ENCODE results near the gene REC114. TPM values are rescaled to one million over a fixed set of nuclear protein-coding genes. Genes with fewer than 3 reads are reported as not detected.

Gene REC114
- total and polyA plus RNA-seq, 2 donors (not counting 3 experiments of a cell fraction or from before 2014, with no cell fraction given): not detected

DNA sequence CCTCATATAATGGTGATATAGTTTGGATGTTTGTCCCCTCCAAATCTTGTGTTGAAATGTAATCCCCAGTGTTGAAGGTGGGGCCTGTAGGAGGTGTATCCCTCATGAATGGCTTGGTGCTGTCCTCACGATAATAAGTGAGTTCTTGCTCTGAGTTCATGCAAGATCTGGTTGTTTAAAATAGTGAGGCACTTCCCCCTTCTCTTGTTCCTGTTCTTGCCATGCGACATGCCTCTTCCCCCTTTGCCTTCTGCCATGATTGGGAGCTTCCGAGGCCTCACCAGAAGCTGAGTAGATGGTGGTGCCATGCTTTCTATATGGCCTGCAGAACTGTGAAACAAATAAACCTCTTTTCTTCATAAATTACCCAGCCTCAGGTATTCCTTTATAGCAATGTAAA is 39.2 kb downstream of the REC114 start:
- Histone ChIP-seq H3K27ac (ENCODE audit: insufficient read depth, low read depth, low read length) (no peak overlapping the region), H3K9me3 (replicated peaks; ENCODE audit: control insufficient read depth, insufficient read depth, low read length) (no peaks in the 10 kb centered on the region), H2AFZ (ENCODE audit: low read depth, low read length) (no peak overlapping the region), H3K4me1 (ENCODE audit: control insufficient read depth, extremely low read depth, insufficient read depth, low read length) (no peaks in the 10 kb centered on the region), H3K4me2 (ENCODE audit: insufficient read depth, low read length) (no peak overlapping the region), H3K4me3 (replicated peaks in 1 of 3; ENCODE audit: insufficient read depth in 1 of 3, low read depth in 1 of 3, low read length in 3 of 3) (no peak overlapping the region), H3K27me3 (ENCODE audit: control insufficient read depth in 2 of 2, insufficient read depth in 2 of 2, low read length in 2 of 2) (no peaks in the 10 kb centered on the region), H3K79me2 (ENCODE audit: control insufficient read depth, insufficient read depth, low read length) (no peaks in the 10 kb centered on the region), H4K20me1 (replicated peaks; ENCODE audit: control insufficient read depth, extremely low read depth, insufficient read depth, low read length) (no peaks in the 10 kb centered on the region), H3K9ac (replicated peaks; ENCODE audit: extremely low read depth, insufficient read depth, low read length) (no peak overlapping the region), H3K36me3 (ENCODE audit: control insufficient read depth in 2 of 2, extremely low read depth in 1 of 2, insufficient read depth in 2 of 2, low read length in 2 of 2) (no peaks in the 10 kb centered on the region), H3K9me1 (replicated peaks; ENCODE audit: control insufficient read depth, extremely low read depth, insufficient read depth, low read length) (no peaks in the 10 kb centered on the region)
- CTCF ChIA-PET: no interaction called here
- POLR2A ChIA-PET: no interaction called here
- BruUV-seq (replicated peaks): no TSS peak
- dilution Hi-C loops (cut with MboI; ENCODE audit: extremely low pct_ligation_motif_present, low sequenced_read_pairs) (no loop called here), intact Hi-C loops (cut with micrococcal nuclease) (no loop called here)
- no peak for FAIRE-seq
- no peak for DNase-seq (ENCODE audit: low read depth, low spot score)
- TF ChIP-seq EZH2 (IDR thresholded peaks at IDR 0.05; ENCODE audit: borderline replicate concordance, low read depth, low read length, severe bottlenecking) (no peak), JUN (IDR thresholded peaks at IDR 0.05; ENCODE audit: borderline replicate concordance, insufficient read depth, insufficient read length, low read depth) (no peak), GATA2 (IDR thresholded peaks at IDR 0.05; ENCODE audit: insufficient read depth, insufficient read length, low read depth, low read length) (no peak), POLR2AphosphoS5 (IDR thresholded peaks at IDR 0.05; ENCODE audit: insufficient read depth, low read depth, low read length) (no peak), POLR2A (IDR thresholded peaks at IDR 0.05; ENCODE audit: low read depth, low read length) (no peak), MYC (IDR thresholded peaks at IDR 0.05; ENCODE audit: low read depth, low read length) (no peak), FOS (IDR thresholded peaks at IDR 0.05; ENCODE audit: borderline replicate concordance, insufficient read depth, low read length) (no peak)
- TF ChIP-seq, protein P1, sequence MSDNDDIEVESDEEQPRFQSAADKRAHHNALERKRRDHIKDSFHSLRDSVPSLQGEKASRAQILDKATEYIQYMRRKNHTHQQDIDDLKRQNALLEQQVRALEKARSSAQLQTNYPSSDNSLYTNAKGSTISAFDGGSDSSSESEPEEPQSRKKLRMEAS (IDR thresholded peaks at IDR 0.05; ENCODE audit: insufficient read depth, insufficient read length): no peak
- TF ChIP-seq, protein P2, sequence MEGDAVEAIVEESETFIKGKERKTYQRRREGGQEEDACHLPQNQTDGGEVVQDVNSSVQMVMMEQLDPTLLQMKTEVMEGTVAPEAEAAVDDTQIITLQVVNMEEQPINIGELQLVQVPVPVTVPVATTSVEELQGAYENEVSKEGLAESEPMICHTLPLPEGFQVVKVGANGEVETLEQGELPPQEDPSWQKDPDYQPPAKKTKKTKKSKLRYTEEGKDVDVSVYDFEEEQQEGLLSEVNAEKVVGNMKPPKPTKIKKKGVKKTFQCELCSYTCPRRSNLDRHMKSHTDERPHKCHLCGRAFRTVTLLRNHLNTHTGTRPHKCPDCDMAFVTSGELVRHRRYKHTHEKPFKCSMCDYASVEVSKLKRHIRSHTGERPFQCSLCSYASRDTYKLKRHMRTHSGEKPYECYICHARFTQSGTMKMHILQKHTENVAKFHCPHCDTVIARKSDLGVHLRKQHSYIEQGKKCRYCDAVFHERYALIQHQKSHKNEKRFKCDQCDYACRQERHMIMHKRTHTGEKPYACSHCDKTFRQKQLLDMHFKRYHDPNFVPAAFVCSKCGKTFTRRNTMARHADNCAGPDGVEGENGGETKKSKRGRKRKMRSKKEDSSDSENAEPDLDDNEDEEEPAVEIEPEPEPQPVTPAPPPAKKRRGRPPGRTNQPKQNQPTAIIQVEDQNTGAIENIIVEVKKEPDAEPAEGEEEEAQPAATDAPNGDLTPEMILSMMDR (IDR thresholded peaks at IDR 0.05; ENCODE audit: extremely low read depth in 1 of 2, insufficient read depth in 1 of 2, low read depth in 1 of 2, low read length in 2 of 2): no peak
